Cortex of kidney (tissue), 1 donor: ENCODE results near the gene CD46.
"Not testable (repeated sequence)": the region's sequence is repeated elsewhere in the genome, so short reads cannot be mapped to it uniquely, and the experiment has no call there.

Source experiments
- DNase-seq: peaks from one replicate; lab custom pipeline; 2025; lab: John Stamatoyannopoulos, UW

CD46 gene

GRCh38 chr1:207751790-207752455 is at the start of gene CD46:
Gene CD46, plus strand, starts transcription at chr1:207752054. Its CDS starts 159 bp downstream, at chr1:207752213.
- peak; percentile 62 for DNase-seq

GRCh38 chr1:207702317-207702716 is 49.5 kb upstream of the CD46 start:
- no peak for DNase-seq

GRCh38 chr1:207703712-207704111 is 48.1 kb upstream of the CD46 start:
- no peak for DNase-seq

DNA sequence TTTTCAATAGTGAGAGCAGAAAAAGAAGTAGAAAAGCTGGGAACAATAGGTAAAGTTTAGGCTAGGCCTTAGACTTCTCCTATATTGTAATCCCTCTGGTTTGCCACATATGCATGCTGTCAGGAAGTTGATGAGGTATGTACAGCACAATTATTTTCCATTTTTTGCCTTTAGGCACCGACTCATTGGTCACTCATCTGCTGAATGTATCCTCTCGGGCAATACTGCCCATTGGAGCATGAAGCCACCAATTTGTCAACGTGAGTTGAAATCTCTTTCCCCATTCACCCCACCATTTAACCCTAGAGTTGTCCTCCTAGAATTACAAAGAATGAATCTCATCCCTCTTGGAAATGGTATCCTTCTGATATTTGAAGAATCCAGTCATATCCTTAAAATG is 43.9 kb upstream of the CD46 start:
- DNase-seq = not testable (repeated sequence)

DNA sequence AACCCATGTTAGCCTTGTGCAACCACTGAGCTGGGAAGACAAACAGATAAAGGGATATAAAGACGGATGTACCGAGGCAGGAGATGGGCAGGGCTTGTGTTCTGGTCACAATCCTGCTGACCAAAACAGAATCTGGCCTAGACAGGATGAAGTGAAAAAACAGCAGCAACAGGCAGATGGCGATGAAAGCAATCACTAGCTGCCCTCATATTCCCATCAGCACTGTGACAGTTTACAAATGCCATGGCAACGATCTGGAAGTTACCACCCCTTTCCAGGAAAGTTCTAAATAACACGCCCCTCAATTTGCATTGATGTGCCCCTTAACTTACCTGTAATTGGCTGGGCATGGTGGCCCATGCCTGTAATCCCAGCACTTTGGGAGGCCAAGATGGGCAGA is 40.6 kb upstream of the CD46 start:
- no peak for DNase-seq

GRCh38 chr1:207712701-207713100 is 39.2 kb upstream of the CD46 start:
- DNase-seq = not testable (repeated sequence)

GRCh38 chr1:207713529-207713928 is 38.3 kb upstream of the CD46 start:
- no peak for DNase-seq

GRCh38 chr1:207719234-207719633 is 32.6 kb upstream of the CD46 start:
- no peak for DNase-seq

DNA sequence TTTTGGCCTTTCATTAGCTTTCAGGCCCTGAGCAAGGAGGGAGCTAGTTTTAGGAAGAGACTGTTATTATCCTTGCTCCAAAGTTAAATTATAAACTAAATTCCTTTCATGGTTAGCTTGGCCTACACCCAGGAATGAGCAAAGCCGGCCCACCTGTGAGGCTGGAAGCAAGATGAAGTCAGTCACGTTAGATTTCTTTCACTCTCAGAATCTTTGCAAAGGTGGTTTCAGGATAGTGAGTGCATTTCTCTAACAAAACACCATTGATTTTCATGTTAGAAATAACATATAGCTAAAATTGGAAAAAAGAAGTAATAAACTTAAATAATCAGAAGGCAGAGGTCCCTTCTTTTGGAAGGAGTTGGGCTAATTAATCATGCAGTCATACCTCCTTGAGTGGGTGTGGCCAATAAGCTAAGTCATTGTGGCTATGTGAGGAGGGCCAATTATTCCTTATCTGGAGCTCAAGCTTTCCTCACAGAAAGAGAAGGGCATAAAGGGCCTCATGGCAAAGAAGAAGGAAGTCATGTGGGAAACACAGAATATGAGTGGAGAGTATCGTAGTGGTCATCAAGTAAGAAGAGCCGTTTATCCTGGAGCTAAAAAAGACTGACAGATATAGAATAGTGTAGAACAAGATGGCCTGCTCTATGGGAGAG is 23.5 kb upstream of the CD46 start:
- DNase-seq = not testable (repeated sequence)

- DNase-seq = not testable (repeated sequence)
Observed at GRCh38 chr1:207737503-207738157, 14.2 kb upstream of the CD46 start.

GRCh38 chr1:207738158-207738659 is 13.6 kb upstream of the CD46 start:
- DNase-seq = not testable (repeated sequence)

DNA sequence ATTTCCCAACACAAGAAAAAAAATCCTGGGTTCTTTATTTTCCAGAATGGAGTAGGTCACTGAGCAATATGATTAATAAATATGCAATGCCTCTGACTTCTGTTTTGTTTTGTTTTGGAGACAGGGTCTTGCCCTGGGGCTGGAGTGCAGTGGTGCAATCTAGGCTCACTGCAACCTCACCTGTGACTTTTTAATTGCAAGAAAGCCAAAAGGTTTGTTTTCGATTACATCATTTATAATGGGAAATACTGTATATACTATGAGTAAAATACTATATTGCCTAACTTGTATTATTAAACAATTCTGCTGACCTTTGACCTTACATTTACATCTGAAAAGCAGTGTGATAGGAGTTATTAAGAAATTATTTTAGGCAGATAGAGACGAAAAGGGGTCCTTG is 11.6 kb upstream of the CD46 start:
- no peak for DNase-seq

GRCh38 chr1:207742850-207743555 is 8.9 kb upstream of the CD46 start:
- DNase-seq = no peak

DNA sequence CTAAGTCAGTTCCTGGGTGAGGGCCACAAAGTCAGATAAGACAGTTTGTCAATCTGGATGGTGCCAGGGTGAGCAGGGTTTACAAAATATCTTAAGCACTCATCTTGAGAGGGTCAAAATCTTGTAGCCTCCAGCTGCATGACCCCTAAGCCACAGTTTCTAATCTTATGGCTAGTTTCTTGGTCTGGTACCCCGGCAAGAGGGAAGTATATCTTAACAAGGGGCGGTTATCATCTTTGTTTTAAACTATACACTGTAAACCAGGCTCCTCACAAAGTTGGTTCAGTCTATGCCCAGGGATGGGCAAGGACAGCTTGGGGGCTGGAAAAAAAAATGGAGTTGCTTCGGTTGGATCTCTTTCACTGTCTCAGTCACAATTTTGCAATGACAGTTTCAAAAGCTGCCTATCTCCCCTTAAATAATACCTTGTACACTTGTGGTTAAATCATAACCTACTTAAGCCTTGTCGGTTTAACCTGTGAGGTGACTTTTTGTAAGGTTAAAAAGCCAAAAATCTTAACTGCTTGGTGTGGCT is 7.8 kb upstream of the CD46 start:
- no peak for DNase-seq

GRCh38 chr1:207745285-207745684 is 6.6 kb upstream of the CD46 start:
- no peak for DNase-seq

- DNase-seq = no peak
Observed at GRCh38 chr1:207745839-207746767, 5.8 kb upstream of the CD46 start.

DNA sequence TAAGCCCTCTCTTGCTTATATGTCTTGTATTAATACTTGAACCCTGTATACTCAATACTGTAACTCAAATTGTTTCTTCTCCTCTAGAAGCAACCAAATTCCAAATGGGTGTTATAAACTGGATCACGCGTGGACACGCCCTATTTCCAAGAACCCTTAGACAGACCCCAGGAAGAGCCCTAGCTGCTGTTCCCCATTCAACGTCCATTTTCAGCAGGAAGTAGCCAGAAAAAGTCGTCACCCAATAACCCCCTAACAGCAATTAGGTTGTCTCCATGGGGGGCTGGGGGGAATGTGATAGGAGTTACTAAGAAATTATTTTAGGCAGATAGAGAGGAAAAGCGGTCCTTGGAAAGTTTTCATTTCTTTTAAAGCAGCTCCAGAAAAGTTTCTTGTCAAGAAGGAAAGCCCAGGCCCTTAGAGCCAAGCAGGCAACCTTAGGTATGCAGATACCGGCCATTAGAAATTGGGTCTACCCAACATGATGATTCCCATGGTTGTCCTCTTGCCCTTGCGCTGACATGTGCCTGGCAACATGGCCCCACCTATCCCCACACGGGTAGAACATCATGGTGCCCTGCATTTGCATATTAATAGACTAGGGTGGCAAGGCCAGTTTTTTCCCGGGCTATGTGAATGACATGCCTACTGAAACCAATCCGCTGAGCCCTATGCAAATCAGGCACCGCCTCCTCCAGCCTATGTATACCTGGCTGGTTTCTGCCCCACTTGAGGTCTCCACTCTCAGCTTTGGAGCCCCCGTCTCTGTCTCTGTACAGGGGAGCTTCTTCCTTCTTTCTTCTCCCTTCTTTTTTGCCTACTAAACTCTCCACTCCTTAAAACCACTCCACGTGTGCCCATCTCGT is 4.0 kb upstream of the CD46 start:
- no peak for DNase-seq

GRCh38 chr1:207748737-207749528 is 2.9 kb upstream of the CD46 start:
- DNase-seq = no peak

DNA sequence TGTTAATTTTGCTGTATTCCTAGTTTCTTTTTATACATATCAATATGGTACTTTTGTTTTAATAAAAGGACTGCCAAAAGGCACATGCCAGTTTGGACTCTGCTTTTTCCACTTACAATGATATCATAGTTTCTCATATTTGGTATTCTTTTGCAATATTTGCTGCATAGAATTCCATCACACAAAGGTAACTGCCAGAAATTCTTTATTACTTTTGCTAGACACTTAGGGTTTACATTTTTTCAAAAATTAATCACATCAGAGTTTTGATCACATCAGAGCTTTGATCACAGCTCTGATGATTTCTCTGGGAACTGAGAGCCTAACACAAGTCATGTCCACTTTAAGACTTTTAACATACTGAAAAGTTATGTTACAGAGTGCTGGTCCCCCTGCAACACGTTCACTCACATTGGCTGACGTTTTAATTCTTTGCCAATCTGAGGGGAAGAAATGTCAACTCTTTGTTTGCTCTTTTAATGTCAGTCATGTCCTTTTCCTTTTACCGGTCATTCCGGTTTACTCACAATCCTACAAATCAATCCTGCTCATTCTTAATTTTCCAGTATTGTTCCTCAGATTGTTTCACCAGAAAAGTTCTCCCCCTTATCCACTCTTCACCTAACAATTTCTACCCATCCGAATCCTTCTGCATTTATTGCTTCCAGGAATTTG is 1.1 kb upstream of the CD46 start:
- DNase-seq = no peak
